Esophagus mucosa (tissue), 1 donor: ENCODE measurements around the gene LRRC17. TPM values are rescaled to one million over a fixed set of nuclear protein-coding genes. Genes with fewer than 3 reads are reported as not detected.
"Not testable (repeated sequence)": the region's sequence is repeated elsewhere in the genome, so short reads cannot be mapped to it uniquely, and the experiment has no call there.

Source experiments
- ATAC-seq: fragments of 200-7000 bp; cut with Tn5 transposase; one replicate; pipeline ENCODE4 v1.9.1; 2020
- total RNA-seq: library from RNA; stranded (reverse); gene quantifications from one replicate; pipeline ENCODE4 v1.2.4, GENCODE V29; 2023
- donor health status: DM: yes; HTN: yes; CAD: no.

Gene LRRC17
- total RNA-seq, 1 donor from 2014 or later = 0.32 TPM

- ATAC-seq = no peak
Observed at GRCh38 chr7:102897856-102898531, 14.8 kb upstream of the LRRC17 start.

GRCh38 chr7:102898532-102898859 lies 14.3 kb upstream of the LRRC17 start:
- ATAC-seq = no peak

DNA sequence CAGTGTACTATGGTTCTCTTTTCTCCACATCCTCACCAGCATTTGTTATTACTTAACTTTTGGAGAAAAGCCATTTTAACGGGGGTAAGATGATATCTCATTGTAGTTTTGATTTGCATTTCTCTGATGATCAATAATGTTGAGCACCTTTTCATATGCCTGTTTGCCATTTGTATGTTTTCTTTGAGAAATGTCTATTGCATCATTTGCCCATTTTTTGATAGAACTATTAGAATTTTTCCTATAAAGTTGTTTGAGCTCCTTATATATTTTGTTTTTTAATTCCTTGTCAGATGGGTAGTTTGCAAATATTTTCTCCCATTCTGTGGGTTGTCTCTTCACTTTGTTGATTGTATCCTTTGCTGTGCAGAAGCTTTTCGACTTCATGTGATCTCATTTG lies 10.7 kb upstream of the LRRC17 start:
- ATAC-seq = not testable (repeated sequence)

- ATAC-seq = not testable (repeated sequence)
Observed at GRCh38 chr7:102903576-102903975, 9.2 kb upstream of the LRRC17 start.

GRCh38 chr7:102908676-102909075 lies 4.1 kb upstream of the LRRC17 start:
- no peak for ATAC-seq

- no peak for ATAC-seq
Observed at GRCh38 chr7:102913826-102914225, 1.0 kb downstream of the LRRC17 start.

DNA sequence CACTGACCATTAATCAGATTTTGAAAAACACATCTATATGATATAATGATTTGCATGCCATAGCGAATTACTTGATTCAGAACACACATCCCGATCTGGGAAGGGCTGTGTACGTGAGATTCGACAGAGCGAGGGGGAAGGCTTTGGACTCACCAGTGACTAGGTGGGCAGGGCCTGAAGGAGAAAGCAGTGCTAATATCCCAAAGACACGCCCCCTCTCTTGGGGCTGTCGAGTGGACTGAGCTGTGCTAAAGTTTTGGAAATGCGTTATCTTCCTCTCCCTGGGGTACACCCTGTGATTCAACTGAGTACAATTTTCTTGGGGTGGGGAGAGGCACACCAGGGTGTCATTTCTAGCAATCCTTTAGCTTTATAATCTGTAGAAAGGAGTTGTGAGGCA lies 1.8 kb downstream of the LRRC17 start:
- ATAC-seq = no peak

- no peak for ATAC-seq
Observed at GRCh38 chr7:102916426-102916825, 3.6 kb downstream of the LRRC17 start.

GRCh38 chr7:102916881-102917280 lies 4.1 kb downstream of the LRRC17 start:
- no peak for ATAC-seq

GRCh38 chr7:102917436-102918353 lies 4.9 kb downstream of the LRRC17 start:
- ATAC-seq = no peak

GRCh38 chr7:102918845-102919244 lies 6.0 kb downstream of the LRRC17 start:
- no peak for ATAC-seq

- ATAC-seq = no peak
Observed at GRCh38 chr7:102925976-102926782, 13.4 kb downstream of the LRRC17 start.

- ATAC-seq = no peak
Observed at GRCh38 chr7:102926783-102927140, 14.0 kb downstream of the LRRC17 start.

- ATAC-seq = no peak
Observed at GRCh38 chr7:102927312-102927933, 14.6 kb downstream of the LRRC17 start.

- no peak for ATAC-seq
Observed at GRCh38 chr7:102931757-102932156, 19.0 kb downstream of the LRRC17 start.

DNA sequence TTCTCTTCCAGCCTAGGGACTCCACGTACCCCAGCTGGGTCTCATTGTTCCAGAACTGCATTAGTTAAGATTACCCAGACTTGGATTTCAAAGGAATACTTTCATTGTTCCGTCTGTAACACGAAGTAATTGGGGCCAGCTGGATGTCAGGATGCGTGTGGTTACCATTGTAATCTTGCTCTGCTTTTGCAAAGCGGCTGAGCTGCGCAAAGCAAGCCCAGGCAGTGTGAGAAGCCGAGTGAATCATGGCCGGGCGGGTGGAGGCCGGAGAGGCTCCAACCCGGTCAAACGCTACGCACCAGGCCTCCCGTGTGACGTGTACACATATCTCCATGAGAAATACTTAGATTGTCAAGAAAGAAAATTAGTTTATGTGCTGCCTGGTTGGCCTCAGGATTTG lies 21.0 kb downstream of the LRRC17 start:
- peak; percentile 95 for ATAC-seq

DNA sequence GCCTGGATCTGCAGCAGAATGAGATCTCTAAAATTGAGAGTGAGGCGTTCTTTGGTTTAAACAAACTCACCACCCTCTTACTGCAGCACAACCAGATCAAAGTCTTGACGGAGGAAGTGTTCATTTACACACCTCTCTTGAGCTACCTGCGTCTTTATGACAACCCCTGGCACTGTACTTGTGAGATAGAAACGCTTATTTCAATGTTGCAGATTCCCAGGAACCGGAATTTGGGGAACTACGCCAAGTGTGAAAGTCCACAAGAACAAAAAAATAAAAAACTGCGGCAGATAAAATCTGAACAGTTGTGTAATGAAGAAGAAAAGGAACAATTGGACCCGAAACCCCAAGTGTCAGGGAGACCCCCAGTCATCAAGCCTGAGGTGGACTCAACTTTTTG lies 21.4 kb downstream of the LRRC17 start:
- no peak for ATAC-seq

- ATAC-seq = no peak
Observed at GRCh38 chr7:102934701-102935100, 21.9 kb downstream of the LRRC17 start.

GRCh38 chr7:102935450-102936115 lies 22.8 kb downstream of the LRRC17 start:
- ATAC-seq = no peak

DNA sequence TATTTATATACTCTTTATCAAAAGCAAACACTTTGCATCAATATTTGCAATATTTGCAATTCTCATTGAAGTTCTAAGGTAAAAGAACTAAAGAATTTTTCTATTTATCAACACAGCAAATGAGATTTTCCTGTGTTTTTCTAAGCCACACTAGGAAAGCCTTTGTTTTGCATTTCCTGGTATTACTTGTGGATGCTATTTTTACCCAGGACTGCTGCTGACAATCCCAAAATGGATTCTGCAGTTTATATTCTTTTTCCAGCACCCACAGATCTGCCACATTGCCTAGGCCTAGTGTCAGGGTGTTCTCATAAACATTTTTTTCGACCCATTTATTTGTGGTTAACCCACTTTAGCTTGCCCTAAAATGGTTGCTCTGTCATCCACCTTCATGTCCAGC lies 25.9 kb downstream of the LRRC17 start:
- no peak for ATAC-seq

GRCh38 chr7:102942181-102942866 lies 29.5 kb downstream of the LRRC17 start:
- ATAC-seq = no peak

DNA sequence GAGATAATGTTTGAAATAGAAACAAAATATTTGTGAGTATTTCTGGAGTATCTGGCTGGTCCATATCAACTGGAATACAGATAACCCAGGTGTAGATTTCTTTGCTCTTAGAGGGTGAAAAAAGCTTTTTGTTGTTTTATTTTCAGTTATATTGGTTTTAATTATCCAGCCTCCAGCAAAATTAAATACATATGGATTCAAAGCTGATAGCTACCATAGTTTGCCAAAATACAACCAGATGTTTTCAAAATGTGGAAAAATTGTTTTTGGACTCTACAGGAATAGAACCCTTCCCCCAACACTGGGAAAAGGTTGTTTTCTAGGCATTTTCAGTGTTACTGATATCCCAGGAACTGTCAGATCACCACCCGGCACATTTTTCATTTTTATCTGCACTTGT lies 30.1 kb downstream of the LRRC17 start:
- ATAC-seq = no peak
